Esophagus squamous epithelium (tissue), 5 donors: Measurements from ENCODE around the gene TRIM24. TPM values are rescaled to one million over a fixed set of nuclear protein-coding genes. Genes with fewer than 3 reads are reported as not detected.

Experiments
- DNase-seq: peaks from one replicate; lab custom pipeline; 2025; lab: John Stamatoyannopoulos, UW
- H3K27ac ChIP-seq, 4 donors: fragments of 200-600 bp; sonication (generic); one replicate each; pipeline ENCODE4 v1.5.1; 2016 to 2019; ENCODE audit warnings: mild to moderate bottlenecking in 1 of 4
- H3K27me3 ChIP-seq, 4 donors: fragments of 200-600 bp; sonication (generic); 1 replicate in 3 of 4; 2 replicates in 1 of 4; pipeline versions ENCODE4 v1.5.1 to v1.6.0; 2017 to 2021; ENCODE audit warnings: antibody characterized with exemption in 1 of 4
- H3K36me3 ChIP-seq, 3 donors: fragments of 200-600 bp; sonication (generic); one replicate each; pipeline ENCODE4 v1.5.1; 2016 to 2019
- H3K4me1 ChIP-seq, 3 donors: fragments of 200-600 bp; sonication (generic); one replicate each; pipeline ENCODE4 v1.5.1; 2017 to 2019
- H3K4me3 ChIP-seq, 4 donors: fragments of 200-600 bp; sonication (generic); 1 replicate in 3 of 4; 2 replicates in 1 of 4; pipeline ENCODE4 v1.5.1; 2016 to 2019; ENCODE audit warnings: mild to moderate bottlenecking in 2 of 4, moderate library complexity in 1 of 4
- H3K9me3 ChIP-seq, 3 donors: fragments of 200-600 bp; sonication (generic); one replicate each; pipeline ENCODE4 v1.5.1; 2016 to 2019
- CTCF ChIP-seq, 6 experiments: fragments of 450-650 bp in 4 of 6; fragments of 200-600 bp in 2 of 6; sonication (generic) in 2 of 6; IDR thresholded peaks; one replicate each; pipeline ENCODE4 v1.5.1; 2016 to 2019; ENCODE audit warnings: antibody characterized with exemption in 6 of 6, mild to moderate bottlenecking in 4 of 6, moderate library complexity in 4 of 6
- POLR2A ChIP-seq, 4 donors: fragments of 450-650 bp; IDR thresholded peaks; one replicate each; pipeline ENCODE4 v1.6.1; 2017; ENCODE audit warnings: antibody characterized with exemption in 4 of 4, mild to moderate bottlenecking in 4 of 4, moderate library complexity in 3 of 4
- WGBS, 2 donors: methylation state at CpG; one replicate each; pipeline ENCODE4 v1.1.5; 2018; 5-methylcytosine and 5-hydroxymethylcytosine counted together
- intact Hi-C: fragments of 100-400 bp; cut with DNase I; formaldehyde crosslinking; loops from one replicate; pipeline ENCODE4 v1.15.0; 2022
- total RNA-seq, 4 donors: library from RNA; depleted of rRNA; stranded (reverse); fragments of >200 nt; gene quantifications; one replicate each; pipeline ENCODE4 v1.1.0, GENCODE V29; 2016
- donor health status: DM: yes; HTN: yes; CAD: no.

Gene TRIM24
- total RNA-seq, 4 donors from 2014 or later = 8.3 to 17.5 (median 15.0) TPM

GRCh38 chr7:138512092-138512858, 52.2 kb downstream of the TRIM24 start:
- no peak for TF ChIP-seq CTCF (IDR thresholded peaks at IDR 0.05)
- no peak for TF ChIP-seq POLR2A (IDR thresholded peaks at IDR 0.05)
- intact Hi-C loops = no loop called here
- H3K27me3 ChIP-seq = no peaks in the 10 kb centered on the region
- peaks cover 0 to 6% (median 0%) of the 10 kb centered on the region in 3 donors for H3K9me3 ChIP-seq
- H3K4me3 ChIP-seq = no peak overlapping the region
- no peaks in the 10 kb centered on the region for H3K4me1 ChIP-seq
- peaks cover 0 to 62% (median 6%) of the 10 kb centered on the region in 3 donors for H3K36me3 ChIP-seq
- WGBS, 2 donors = no CpG with 5 or more reads among the region's 3 CpGs
- no peak overlapping the region for H3K27ac ChIP-seq
- no peak for DNase-seq

GRCh38 chr7:138512885-138513284, 52.8 kb downstream of the TRIM24 start:
- 100% methylated on average over 1 of the region's 1 CpG for WGBS, 2 donors
- Histone ChIP-seq H3K4me1 (no peaks in the 10 kb centered on the region), H3K4me3 (no peak overlapping the region), H3K9me3 (peaks cover 0 to 6% (median 0%) of the 10 kb centered on the region in 3 donors), H3K36me3 (peaks cover 0 to 63% (median 6%) of the 10 kb centered on the region in 3 donors), H3K27me3 (no peaks in the 10 kb centered on the region), H3K27ac (no peak overlapping the region)
- intact Hi-C loops = no loop called here
- no peak for TF ChIP-seq POLR2A (IDR thresholded peaks at IDR 0.05)
- no peak for TF ChIP-seq CTCF (IDR thresholded peaks at IDR 0.05)
- DNase-seq = no peak

DNA sequence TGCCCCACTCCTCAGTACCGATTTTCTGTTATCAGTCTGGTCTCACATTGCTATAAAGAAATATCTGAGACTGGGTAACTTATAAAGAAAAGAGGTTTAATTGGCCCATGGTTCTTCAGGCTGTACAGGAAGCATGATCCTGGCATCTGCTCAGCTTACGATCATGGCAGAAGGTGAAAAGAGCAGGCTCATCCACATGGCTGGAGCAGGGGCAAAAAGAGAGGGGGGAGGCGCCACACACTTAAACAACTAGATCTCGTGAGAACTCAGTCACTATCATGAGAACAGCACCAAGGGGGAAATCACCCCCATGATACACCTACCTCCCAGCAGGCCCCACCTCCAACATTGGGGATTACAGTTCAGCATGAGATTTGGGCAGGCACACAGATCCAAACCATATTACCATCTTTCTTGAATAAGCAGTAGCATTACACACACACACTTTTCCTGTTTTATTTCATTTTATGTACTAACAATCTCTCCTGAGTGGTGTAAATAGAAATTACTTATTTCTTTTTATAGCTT, 53.3 kb downstream of the TRIM24 start:
- no peak for DNase-seq
- no peak overlapping the region for H3K27ac ChIP-seq
- peaks cover 0 to 6% (median 0%) of the 10 kb centered on the region in 3 donors for H3K9me3 ChIP-seq
- intact Hi-C loops = no loop called here
- WGBS, 2 donors = 85 to 87% methylated on average over 3 to 4 of the region's 4 CpGs
- no peaks in the 10 kb centered on the region for H3K27me3 ChIP-seq
- no peaks in the 10 kb centered on the region for H3K4me1 ChIP-seq
- H3K36me3 ChIP-seq = peaks cover 0 to 66% (median 6%) of the 10 kb centered on the region in 3 donors
- TF ChIP-seq POLR2A (IDR thresholded peaks at IDR 0.05) (no peak), CTCF (IDR thresholded peaks at IDR 0.05) (no peak)
- H3K4me3 ChIP-seq = no peak overlapping the region

DNA sequence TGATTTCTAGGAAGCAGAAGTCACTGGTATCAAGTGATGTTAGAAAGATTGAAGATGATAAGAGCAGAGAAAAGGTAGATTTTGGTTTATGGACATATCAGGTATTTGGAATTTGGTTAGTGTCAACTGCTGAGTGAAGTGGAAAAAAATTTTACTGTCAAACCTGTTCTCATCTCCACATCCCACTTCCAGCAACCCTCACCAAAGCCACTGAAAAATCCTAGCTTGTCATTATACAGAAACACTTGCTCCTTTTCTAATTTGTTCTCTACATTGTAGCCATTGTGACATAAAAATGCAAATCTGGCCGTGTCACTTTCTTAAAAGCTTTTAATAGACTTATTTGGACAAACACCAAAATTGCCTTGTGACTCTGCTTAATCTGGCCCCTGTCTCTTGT, 54.0 kb downstream of the TRIM24 start:
- WGBS, 2 donors = 31 to 73% methylated on average over 1 of the region's 1 CpG
- intact Hi-C loops = no loop called here

More for the DNA sequence above, 54.0 kb downstream of the TRIM24 start:
- no peak for DNase-seq
- H3K27me3 ChIP-seq = no peaks in the 10 kb centered on the region
- TF ChIP-seq POLR2A (IDR thresholded peaks at IDR 0.05) = no peak
- TF ChIP-seq CTCF (IDR thresholded peaks at IDR 0.05) = no peak
- H3K4me1 ChIP-seq = no peaks in the 10 kb centered on the region
- H3K9me3 ChIP-seq = peaks cover 0 to 6% (median 0%) of the 10 kb centered on the region in 3 donors
- H3K4me3 ChIP-seq = no peak overlapping the region
- H3K36me3 ChIP-seq = peaks cover 0 to 67% (median 6%) of the 10 kb centered on the region in 3 donors
- no peak overlapping the region for H3K27ac ChIP-seq
